SK-N-SH treated with all-trans-retinoic acid at 6 μM for 48 hours (cell line): Measurements from ENCODE around the gene ZNF326.

Experiments
- ATAC-seq: fragments of 200-7000 bp; cut with Tn5 transposase; 3 replicates; pipeline ENCODE4 v1.9.1; 2020; ENCODE audit warnings: mild to moderate bottlenecking, moderate library complexity
- ARNTL ChIP-seq: fragments of 450-650 bp; formaldehyde crosslinking; IDR thresholded peaks from 2 replicates; pipeline ENCODE4 v1.5.0; 2020; ENCODE audit warnings: low read depth, mild to moderate bottlenecking, moderate library complexity, borderline replicate concordance
- BACH2 ChIP-seq: fragments of 250-450 bp; sonication (Bioruptor Pico); IDR thresholded peaks from 2 replicates; pipeline ENCODE4 v1.9.0; 2021; ENCODE audit warnings: mild to moderate bottlenecking, borderline replicate concordance
- CSDC2 ChIP-seq: fragments of 250-450 bp; sonication (Bioruptor Pico); IDR thresholded peaks from 2 replicates; pipeline ENCODE4 v1.5.0; 2020; ENCODE audit warnings: mild to moderate bottlenecking, moderate library complexity
- CSRNP3 ChIP-seq: fragments of 250-450 bp; sonication (Bioruptor Pico); IDR thresholded peaks from 2 replicates; pipeline ENCODE4 v1.5.1; 2021; ENCODE audit warnings: mild to moderate bottlenecking, moderate library complexity
- ESRRG ChIP-seq: fragments of 250-450 bp; sonication (Bioruptor Pico); IDR thresholded peaks from 2 replicates; pipeline ENCODE4 v1.6.1; 2021; ENCODE audit warnings: mild to moderate bottlenecking
- GLIS3 ChIP-seq: fragments of 250-450 bp; sonication (Bioruptor Pico); IDR thresholded peaks from 2 replicates; pipeline ENCODE4 v1.5.0; 2020; ENCODE audit warnings: mild to moderate bottlenecking, moderate library complexity
- ISL1 ChIP-seq: fragments of 250-450 bp; sonication (Bioruptor Pico); IDR thresholded peaks from 2 replicates; pipeline ENCODE4 v2.1.2; 2022; ENCODE audit warnings: mild to moderate bottlenecking, moderate library complexity
- OSR1 ChIP-seq: fragments of 250-450 bp; sonication (Bioruptor Pico); IDR thresholded peaks from 2 replicates; pipeline ENCODE4 v1.8.0; 2022; ENCODE audit warnings: moderate library complexity, mild to moderate bottlenecking, inconsistent platforms
- PATZ1 ChIP-seq: fragments of 250-450 bp; sonication (Bioruptor Pico); IDR thresholded peaks from 2 replicates; pipeline ENCODE4 v1.8.0; 2020; ENCODE audit warnings: mild to moderate bottlenecking, moderate library complexity, borderline replicate concordance
- POU6F1 ChIP-seq: fragments of 250-450 bp; sonication (Bioruptor Pico); IDR thresholded peaks from 2 replicates; pipeline ENCODE4 v1.8.0; 2021; ENCODE audit warnings: low read depth, mild to moderate bottlenecking, moderate library complexity, borderline replicate concordance
- PPARA ChIP-seq: fragments of 250-450 bp; sonication (Bioruptor Pico); IDR thresholded peaks from 2 replicates; pipeline ENCODE4 v1.5.0; 2020; ENCODE audit warnings: mild to moderate bottlenecking, borderline replicate concordance
- RARB ChIP-seq: fragments of 250-450 bp; sonication (Bioruptor Pico); IDR thresholded peaks from 2 replicates; pipeline ENCODE4 v1.8.0; 2021; ENCODE audit warnings: mild to moderate bottlenecking, moderate library complexity
- SNAI2 ChIP-seq: fragments of 250-450 bp; sonication (Bioruptor Pico); IDR thresholded peaks from 2 replicates; pipeline ENCODE4 v1.5.0; 2020; ENCODE audit warnings: mild to moderate bottlenecking, moderate library complexity
- TCF4 ChIP-seq: fragments of 250-450 bp; sonication (Bioruptor Pico); IDR thresholded peaks from 2 replicates; pipeline ENCODE4 v1.8.0; 2021; ENCODE audit warnings: mild to moderate bottlenecking, moderate library complexity, borderline replicate concordance
- TOX ChIP-seq: fragments of 250-450 bp; sonication (Bioruptor Pico); IDR thresholded peaks from 2 replicates; pipeline ENCODE4 v1.8.0; 2021; ENCODE audit warnings: mild to moderate bottlenecking, moderate library complexity, borderline replicate concordance
- ZC3H10 ChIP-seq: fragments of 250-450 bp; sonication (Bioruptor Pico); IDR thresholded peaks from 2 replicates; pipeline ENCODE4 v1.5.1; 2021; ENCODE audit warnings: mild to moderate bottlenecking, moderate library complexity
- ZFP3 ChIP-seq: fragments of 250-450 bp; sonication (Bioruptor Pico); IDR thresholded peaks from 2 replicates; pipeline ENCODE4 v1.5.0; 2020; ENCODE audit warnings: mild to moderate bottlenecking, moderate library complexity
- ZFP30 ChIP-seq: fragments of 450-650 bp; formaldehyde crosslinking; IDR thresholded peaks from 2 replicates; pipeline ENCODE4 v1.5.0; 2022; ENCODE audit warnings: mild to moderate bottlenecking, moderate library complexity
- ZNF565 ChIP-seq: fragments of 450-650 bp; formaldehyde crosslinking; conservative IDR thresholded peaks from 2 replicates; pipeline ENCODE4 v1.5.0; 2020; ENCODE audit warnings: low read depth, mild to moderate bottlenecking, moderate library complexity
- ZNF70 ChIP-seq: fragments of 450-650 bp; formaldehyde crosslinking; IDR thresholded peaks from 2 replicates; pipeline ENCODE4 v1.5.0; 2020; ENCODE audit warnings: mild to moderate bottlenecking, moderate library complexity
- ZNF8 ChIP-seq: fragments of 450-650 bp; formaldehyde crosslinking; IDR thresholded peaks from 2 replicates; pipeline ENCODE4 v1.5.0; 2020; ENCODE audit warnings: mild to moderate bottlenecking, moderate library complexity
- TF ChIP-seq, protein P1 (sequence below): fragments of 250-450 bp; sonication (Bioruptor Pico); IDR thresholded peaks from 2 replicates; pipeline ENCODE4 v1.5.1; 2020; ENCODE audit warnings: low read depth, mild to moderate bottlenecking, moderate library complexity

The ZNF326 gene

DNA sequence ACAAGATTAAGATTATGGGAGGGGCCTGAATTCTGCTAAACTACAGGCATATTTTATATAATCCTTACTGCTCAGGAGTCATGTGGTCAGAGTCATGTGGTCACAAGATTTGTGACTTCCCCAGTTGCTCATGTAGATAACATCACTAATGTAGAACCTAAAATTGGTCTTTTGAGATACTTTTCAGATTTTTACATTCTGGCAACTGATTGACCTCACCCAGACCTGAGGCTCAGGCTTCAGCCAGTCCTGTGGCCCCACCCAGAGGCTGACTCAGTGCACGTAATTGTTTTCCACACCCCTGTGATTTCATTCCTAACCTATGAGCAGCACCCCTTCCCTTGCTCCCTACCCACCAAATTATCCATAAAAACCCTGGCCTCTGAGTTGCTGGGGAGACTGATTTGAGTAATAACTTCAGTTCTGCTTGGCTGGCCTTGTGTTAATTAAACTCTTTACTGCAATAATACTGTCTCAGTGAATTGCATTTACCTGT lies 41.7 kb upstream of the ZNF326 start (continued):
- TF ChIP-seq CSRNP3, result no peak
- no peak for TF ChIP-seq ZFP3 (CRISPR knock-in tag)
- TF ChIP-seq GLIS3, result no peak
- TF ChIP-seq ESRRG (CRISPR knock-in tag), result no peak

DNA sequence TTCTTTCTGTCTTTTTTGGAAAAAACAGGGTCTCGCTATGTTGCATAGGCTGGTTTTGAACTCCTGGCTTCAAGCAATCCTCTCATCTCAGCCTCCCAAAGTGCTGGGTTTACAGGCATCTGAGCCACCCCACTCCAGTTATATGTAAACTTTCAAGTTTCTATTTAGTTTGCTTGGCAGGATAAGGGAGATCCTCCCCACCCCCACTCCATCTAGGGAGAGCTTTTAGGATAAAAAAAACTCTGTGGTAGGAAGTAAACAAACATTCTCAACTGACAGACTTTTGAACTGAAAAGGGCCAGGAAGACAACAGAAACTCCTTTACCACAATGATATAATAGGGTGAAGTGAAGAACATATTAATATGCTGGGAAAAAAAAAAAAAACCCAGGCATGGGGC lies 41.0 kb upstream of the ZNF326 start:
- TF ChIP-seq RARB (CRISPR knock-in tag) (no peak), ZFP30 (no peak), ZNF8 (no peak), PPARA (CRISPR knock-in tag) (no peak), TCF4 (no peak), ZNF565 (CRISPR knock-in tag) (no peak), SNAI2 (no peak), ZFP3 (CRISPR knock-in tag) (no peak), CSDC2 (no peak), ARNTL (no peak)
- no peak for ATAC-seq

GRCh38 chr1:89954401-89954800 lies 40.5 kb upstream of the ZNF326 start:
- TF ChIP-seq PATZ1 (CRISPR knock-in tag) (no peak), ISL1 (CRISPR knock-in tag) (no peak), SNAI2 (no peak), ZNF70 (CRISPR knock-in tag) (no peak)
- ATAC-seq, result no peak

DNA sequence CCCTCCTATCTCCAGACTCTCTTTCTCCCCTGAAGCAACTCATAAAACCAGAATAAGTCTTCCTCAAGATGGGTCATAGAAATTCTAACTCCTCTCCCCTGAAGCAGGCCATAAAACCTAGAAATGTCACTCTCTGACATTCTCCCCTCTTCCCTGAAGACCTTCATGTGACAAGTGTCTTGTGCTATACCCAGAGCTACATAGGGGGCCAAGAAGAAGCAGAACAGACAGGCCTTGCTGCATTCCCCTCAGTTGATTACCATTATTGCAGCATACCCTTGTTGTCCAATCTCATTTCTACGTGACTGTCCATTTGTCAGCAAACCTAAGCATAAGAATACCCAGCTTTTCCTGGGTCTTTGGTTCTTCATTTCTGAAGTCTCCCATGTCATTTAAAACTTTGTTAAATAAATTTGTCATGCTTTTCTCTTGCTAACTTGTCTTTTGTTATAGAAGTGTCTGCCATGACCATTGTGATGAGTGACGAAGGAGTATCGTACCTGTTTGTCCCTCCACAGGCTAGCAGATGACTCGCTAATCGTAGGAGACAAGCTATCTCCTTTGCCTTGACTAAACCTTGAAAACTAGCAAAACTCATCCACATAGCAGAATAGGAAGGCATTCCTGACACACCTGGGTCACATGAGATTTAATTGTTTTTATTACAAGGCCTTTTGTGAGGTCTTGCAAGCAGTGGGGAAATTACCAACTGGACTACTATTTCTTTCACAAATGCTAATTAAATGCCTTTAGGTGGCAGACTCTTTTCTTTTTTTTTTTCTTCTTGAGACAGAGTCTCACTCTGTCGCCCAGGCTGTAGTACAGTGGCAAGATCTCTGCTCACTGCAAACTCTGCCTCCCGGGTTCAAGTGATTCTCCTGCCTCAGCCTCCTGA lies 39.4 kb upstream of the ZNF326 start:
- TF ChIP-seq BACH2 (CRISPR knock-in tag) (no peak), CSRNP3 (no peak), PPARA (CRISPR knock-in tag) (no peak), OSR1 (CRISPR knock-in tag) (no peak), ARNTL (no peak), ZC3H10 (CRISPR knock-in tag) (no peak), RARB (CRISPR knock-in tag) (no peak), TOX (CRISPR knock-in tag) (no peak), ZNF70 (CRISPR knock-in tag) (no peak), ESRRG (CRISPR knock-in tag) (no peak)
- TF ChIP-seq, all 23 proteins: peak for 0
- no peak for ATAC-seq

DNA sequence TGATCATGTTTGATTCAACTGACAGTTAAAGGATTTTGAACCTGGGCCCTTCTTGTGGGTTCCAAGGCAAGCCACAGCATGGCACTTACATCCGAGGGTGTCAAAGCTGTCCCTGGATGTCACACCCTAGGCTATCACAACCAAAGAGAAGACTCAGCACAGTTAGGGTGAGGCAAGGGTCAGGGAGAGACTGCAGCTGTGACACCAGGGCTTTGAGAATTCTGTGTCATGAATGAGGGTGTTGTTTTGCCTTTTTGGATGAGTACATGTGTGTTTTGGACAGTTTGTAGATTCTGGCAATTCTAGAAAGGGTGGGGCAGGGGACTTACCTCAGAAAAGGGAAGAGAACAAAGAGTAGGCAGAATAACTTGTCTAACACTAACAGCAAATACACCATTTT lies 37.8 kb upstream of the ZNF326 start:
- no peak for ATAC-seq
- no peak for TF ChIP-seq ZNF70 (CRISPR knock-in tag)
- no peak for TF ChIP-seq CSDC2
- no peak for TF ChIP-seq OSR1 (CRISPR knock-in tag)
- no peak for TF ChIP-seq PATZ1 (CRISPR knock-in tag)
- TF ChIP-seq ZC3H10 (CRISPR knock-in tag), result no peak
- no peak for TF ChIP-seq ISL1 (CRISPR knock-in tag)
- TF ChIP-seq CSRNP3, result no peak
- no peak for TF ChIP-seq TOX (CRISPR knock-in tag)
- no peak for TF ChIP-seq TCF4
- no peak for TF ChIP-seq POU6F1
- TF ChIP-seq, protein P1, sequence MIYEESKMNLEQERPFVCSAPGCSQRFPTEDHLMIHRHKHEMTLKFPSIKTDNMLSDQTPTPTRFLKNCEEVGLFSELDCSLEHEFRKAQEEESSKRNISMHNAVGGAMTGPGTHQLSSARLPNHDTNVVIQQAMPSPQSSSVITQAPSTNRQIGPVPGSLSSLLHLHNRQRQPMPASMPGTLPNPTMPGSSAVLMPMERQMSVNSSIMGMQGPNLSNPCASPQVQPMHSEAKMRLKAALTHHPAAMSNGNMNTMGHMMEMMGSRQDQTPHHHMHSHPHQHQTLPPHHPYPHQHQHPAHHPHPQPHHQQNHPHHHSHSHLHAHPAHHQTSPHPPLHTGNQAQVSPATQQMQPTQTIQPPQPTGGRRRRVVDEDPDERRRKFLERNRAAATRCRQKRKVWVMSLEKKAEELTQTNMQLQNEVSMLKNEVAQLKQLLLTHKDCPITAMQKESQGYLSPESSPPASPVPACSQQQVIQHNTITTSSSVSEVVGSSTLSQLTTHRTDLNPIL (CRISPR knock-in tag), result no peak
